ENCODE results near the gene SFSWAP.

Gene SFSWAP

DNA sequence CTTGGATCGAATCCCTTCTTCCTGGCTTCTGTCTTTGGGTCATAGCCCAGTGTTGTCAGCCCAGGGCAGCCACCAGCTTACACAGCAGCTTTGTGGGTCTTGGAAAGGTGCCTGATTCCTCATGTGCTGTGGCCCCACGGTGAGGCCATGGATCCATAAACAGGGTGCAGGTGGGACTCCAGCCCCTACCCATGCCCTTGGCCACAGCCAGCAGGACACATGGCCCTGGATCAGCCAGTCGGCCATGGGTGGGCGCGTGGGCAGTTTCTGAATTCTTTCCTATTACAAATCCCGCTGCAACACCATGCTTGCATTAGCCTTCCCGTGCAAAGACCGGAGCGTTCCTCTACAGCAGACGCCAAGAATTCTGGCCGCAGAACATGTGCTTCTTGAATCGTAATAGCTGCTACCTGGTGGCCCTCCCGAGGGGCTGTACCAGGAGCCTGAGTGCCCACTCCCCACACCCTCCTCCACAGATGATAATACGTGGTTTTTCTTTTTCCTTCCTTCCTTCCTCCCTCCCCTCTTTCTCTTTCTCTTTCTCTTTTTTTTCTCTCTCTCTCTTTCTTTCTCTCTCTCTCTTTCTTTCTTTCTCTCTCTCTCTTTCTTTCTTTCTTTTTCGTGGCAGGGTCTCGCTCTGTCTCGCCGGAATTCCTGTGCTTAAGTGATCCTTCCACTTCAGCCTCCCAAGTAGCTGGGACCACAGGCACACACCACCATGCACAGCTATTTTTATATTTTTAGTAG, 114.4 kb downstream of the SFSWAP start:
- Mint-ChIP-seq H3K27me3 (peaks cover 25% of the 10 kb centered on the region), H3K4me1 (ENCODE audit: low read depth) (peaks cover 5% of the 10 kb centered on the region), H3K4me3 (no peak overlapping the region), H3K9me3 (no peaks in the 10 kb centered on the region), H3K36me3 (ENCODE audit: low read depth) (no peaks in the 10 kb centered on the region), H3K27ac (peak overlapping the region; percentile 26)

- Mint-ChIP-seq H3K4me1 (ENCODE audit: low read depth) (peaks cover 10% of the 10 kb centered on the region), H3K27me3 (peaks cover 29% of the 10 kb centered on the region), H3K36me3 (ENCODE audit: low read depth) (no peaks in the 10 kb centered on the region), H3K9me3 (no peaks in the 10 kb centered on the region), H3K4me3 (no peak overlapping the region), H3K27ac (no peak overlapping the region)
Observed at GRCh38 chr12:131826097-131826928, 115.4 kb downstream of the SFSWAP start.

DNA sequence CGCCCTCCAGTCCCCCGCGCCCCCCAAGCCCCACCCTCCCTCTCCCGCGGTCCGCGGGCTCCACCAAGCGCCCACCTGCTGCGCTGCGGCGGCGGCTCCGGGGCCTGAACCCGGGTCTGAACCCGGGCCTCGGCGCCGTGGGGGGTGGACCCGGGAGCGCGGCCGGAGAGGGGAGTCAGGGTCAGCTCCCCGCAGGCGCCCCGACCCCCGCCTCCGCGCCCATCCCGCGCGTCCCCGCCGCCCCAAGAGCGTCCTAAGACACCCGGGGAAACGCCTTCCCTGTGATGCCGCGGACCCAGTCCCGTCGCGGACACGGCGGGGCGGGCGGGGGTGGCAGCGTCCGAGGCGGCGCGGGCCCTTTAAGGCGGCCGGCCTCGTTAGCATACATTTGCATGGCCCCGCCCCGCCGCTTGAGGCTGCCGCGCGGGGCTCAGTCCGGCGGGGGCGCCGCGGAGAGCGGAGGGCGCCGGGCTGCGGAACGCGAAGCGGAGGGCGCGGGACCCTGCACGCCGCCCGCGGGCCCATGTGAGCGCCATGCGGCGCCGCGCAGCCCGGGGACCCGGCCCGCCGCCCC, 117.2 kb downstream of the SFSWAP start, which contains the start of gene MMP17:
Gene MMP17, plus strand, starts transcription at position 433 of the 574 bp plus-strand sequence. Its CDS starts 102 bp downstream, at position 535.
- H3K36me3 Mint-ChIP-seq (ENCODE audit: low read depth): no peaks in the 10 kb centered on the region
- peak within 1 kb of the TSS; percentile 72 for H3K4me3 Mint-ChIP-seq
- no peaks in the 10 kb centered on the region for H3K9me3 Mint-ChIP-seq
- H3K27me3 Mint-ChIP-seq: peaks cover 34% of the 10 kb centered on the region
- no peak within 1 kb of the TSS for H3K27ac Mint-ChIP-seq
- peaks cover 10% of the 10 kb centered on the region for H3K4me1 Mint-ChIP-seq (ENCODE audit: low read depth)

- Mint-ChIP-seq H3K36me3 (ENCODE audit: low read depth) (no peaks in the 10 kb centered on the region), H3K27ac (no peak overlapping the region), H3K9me3 (no peaks in the 10 kb centered on the region), H3K4me3 (peak overlapping the region; percentile 72), H3K4me1 (ENCODE audit: low read depth) (peaks cover 10% of the 10 kb centered on the region), H3K27me3 (peaks cover 37% of the 10 kb centered on the region)
Observed at GRCh38 chr12:131828671-131829355, 117.9 kb downstream of the SFSWAP start.

GRCh38 chr12:131829356-131829747, 118.5 kb downstream of the SFSWAP start:
- Mint-ChIP-seq H3K4me1 (ENCODE audit: low read depth) (peaks cover 10% of the 10 kb centered on the region), H3K4me3 (peak overlapping the region; percentile 72), H3K36me3 (ENCODE audit: low read depth) (no peaks in the 10 kb centered on the region), H3K9me3 (no peaks in the 10 kb centered on the region), H3K27me3 (peaks cover 37% of the 10 kb centered on the region), H3K27ac (no peak overlapping the region)

GRCh38 chr12:131829791-131830334, 119.0 kb downstream of the SFSWAP start:
- H3K27ac Mint-ChIP-seq: no peak overlapping the region
- H3K4me1 Mint-ChIP-seq (ENCODE audit: low read depth): peaks cover 10% of the 10 kb centered on the region
- H3K27me3 Mint-ChIP-seq: peaks cover 37% of the 10 kb centered on the region
- H3K36me3 Mint-ChIP-seq (ENCODE audit: low read depth): no peaks in the 10 kb centered on the region
- H3K9me3 Mint-ChIP-seq: no peaks in the 10 kb centered on the region
- peak overlapping the region; percentile 72 for H3K4me3 Mint-ChIP-seq

DNA sequence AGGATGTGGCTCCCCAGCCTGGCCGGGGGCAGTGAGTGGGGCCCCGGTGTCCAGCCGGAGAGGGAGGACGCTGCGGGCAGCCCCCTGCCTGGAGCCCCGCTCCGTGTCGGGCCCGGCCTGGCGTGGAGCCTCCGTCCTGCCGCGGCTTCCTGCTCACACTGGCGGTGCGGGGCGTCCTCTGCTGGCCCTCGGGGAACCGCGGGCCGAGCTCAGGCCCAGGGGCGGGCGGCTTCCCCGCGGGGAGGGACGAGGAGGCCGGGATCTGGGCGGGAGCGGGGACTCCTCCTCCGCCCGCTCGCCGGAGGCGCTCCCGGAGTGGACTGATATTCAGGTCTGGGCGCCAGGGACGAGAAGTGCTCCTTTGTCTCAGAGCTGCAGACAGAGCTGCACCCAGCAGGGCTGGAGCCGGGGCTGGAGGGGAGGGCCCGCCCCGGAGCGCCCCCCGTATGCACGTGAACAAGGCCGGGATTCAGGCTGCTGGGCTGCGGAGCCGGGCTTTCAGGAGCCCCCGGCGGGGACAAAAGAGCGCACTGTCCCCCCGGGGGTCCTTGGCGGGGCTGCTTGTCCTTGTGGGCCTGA, 119.5 kb downstream of the SFSWAP start:
- Mint-ChIP-seq H3K9me3 (no peaks in the 10 kb centered on the region), H3K4me3 (no peak overlapping the region), H3K4me1 (ENCODE audit: low read depth) (peaks cover 10% of the 10 kb centered on the region), H3K27ac (no peak overlapping the region), H3K36me3 (ENCODE audit: low read depth) (no peaks in the 10 kb centered on the region), H3K27me3 (peaks cover 33% of the 10 kb centered on the region)

DNA sequence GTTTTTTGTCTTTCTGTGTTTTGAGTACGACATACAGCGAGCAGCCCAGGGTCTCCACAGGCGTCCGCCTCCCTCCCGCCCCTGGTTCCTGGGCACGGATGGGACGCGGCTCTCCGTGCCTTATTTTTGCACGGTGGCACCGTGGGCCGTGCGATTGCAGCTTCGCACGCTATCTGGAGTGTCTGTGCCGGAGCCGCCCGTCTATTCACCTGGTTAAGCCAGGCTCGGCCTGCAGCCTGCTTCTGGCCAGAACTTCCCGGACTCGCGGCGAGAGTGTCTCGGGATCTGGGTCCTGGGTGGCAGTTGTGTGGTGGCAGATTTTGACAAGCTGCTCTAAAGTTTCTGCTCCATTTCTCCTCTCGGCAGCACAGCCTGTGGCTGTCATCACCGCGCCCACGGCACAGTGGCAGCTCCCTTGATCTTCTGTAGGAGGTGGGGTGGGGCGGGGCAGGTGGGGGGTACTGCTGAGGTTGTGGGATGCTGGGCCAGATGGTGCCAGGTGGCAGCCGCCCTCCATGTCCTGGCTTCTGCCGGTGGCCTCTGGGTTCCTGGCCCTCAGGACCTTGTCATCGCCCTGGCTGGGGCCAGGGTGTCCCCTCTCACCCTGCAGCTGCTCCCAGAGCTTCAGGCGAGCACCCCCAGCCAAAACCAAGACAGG, 120.2 kb downstream of the SFSWAP start:
- Mint-ChIP-seq H3K27ac (no peak overlapping the region), H3K9me3 (no peaks in the 10 kb centered on the region), H3K27me3 (peaks cover 30% of the 10 kb centered on the region), H3K4me1 (ENCODE audit: low read depth) (peaks cover 10% of the 10 kb centered on the region), H3K36me3 (ENCODE audit: low read depth) (no peaks in the 10 kb centered on the region), H3K4me3 (peak overlapping the region; percentile 37)

GRCh38 chr12:131831635-131832041, 120.7 kb downstream of the SFSWAP start:
- Mint-ChIP-seq H3K4me1 (ENCODE audit: low read depth) (peaks cover 10% of the 10 kb centered on the region), H3K9me3 (no peaks in the 10 kb centered on the region), H3K4me3 (no peak overlapping the region), H3K36me3 (ENCODE audit: low read depth) (no peaks in the 10 kb centered on the region), H3K27ac (no peak overlapping the region), H3K27me3 (peaks cover 24% of the 10 kb centered on the region)

- Mint-ChIP-seq H3K4me3 (no peak overlapping the region), H3K4me1 (ENCODE audit: low read depth) (peaks cover 10% of the 10 kb centered on the region), H3K9me3 (no peaks in the 10 kb centered on the region), H3K27me3 (peaks cover 18% of the 10 kb centered on the region), H3K36me3 (ENCODE audit: low read depth) (no peaks in the 10 kb centered on the region), H3K27ac (no peak overlapping the region)
Observed at GRCh38 chr12:131832321-131833231, 121.7 kb downstream of the SFSWAP start.

GRCh38 chr12:131833288-131833895, 122.5 kb downstream of the SFSWAP start:
- Mint-ChIP-seq H3K9me3 (no peaks in the 10 kb centered on the region), H3K4me1 (ENCODE audit: low read depth) (peaks cover 10% of the 10 kb centered on the region), H3K27ac (no peak overlapping the region), H3K27me3 (peaks cover 16% of the 10 kb centered on the region), H3K36me3 (ENCODE audit: low read depth) (no peaks in the 10 kb centered on the region), H3K4me3 (no peak overlapping the region)

DNA sequence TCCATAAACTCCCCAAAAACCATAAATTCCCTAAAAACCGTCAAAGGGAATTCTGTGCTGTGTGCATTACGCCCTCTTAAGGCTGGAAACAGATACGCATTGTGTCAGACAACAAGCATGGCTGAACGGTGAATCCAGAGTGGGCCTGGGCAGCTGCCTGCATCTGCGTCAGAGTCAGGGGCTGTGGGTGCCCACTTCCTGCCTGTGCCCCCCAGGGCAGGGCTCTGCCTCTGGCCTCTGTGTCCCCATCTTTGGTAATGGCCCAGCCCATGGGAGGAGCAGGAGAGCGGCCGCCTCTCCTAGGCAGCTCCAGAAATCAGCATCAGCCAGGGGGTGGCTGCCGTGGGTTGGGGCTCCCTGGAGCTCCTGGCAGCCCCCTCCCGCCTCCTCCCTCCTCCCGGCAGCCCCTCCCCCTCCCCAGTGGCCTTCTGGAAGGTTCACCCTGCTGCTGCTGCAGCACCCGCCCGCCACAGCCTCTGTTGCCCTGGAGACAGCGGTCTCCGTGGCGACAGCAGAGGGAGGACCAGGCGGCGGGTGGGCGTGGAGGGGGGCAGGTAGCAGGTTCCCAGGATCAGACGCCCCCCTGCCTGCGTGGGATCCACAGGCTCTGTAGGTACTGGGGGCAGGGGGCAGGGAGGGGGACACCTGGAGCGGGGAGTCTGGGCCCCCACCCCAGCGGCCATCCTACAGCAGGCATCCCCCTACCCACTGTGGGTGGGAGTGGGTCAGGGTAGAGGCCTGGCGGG, 123.2 kb downstream of the SFSWAP start:
- no peak overlapping the region for H3K27ac Mint-ChIP-seq
- H3K36me3 Mint-ChIP-seq (ENCODE audit: low read depth): no peaks in the 10 kb centered on the region
- H3K4me3 Mint-ChIP-seq: no peak overlapping the region
- H3K27me3 Mint-ChIP-seq: peaks cover 16% of the 10 kb centered on the region
- peaks cover 10% of the 10 kb centered on the region for H3K4me1 Mint-ChIP-seq (ENCODE audit: low read depth)
- no peaks in the 10 kb centered on the region for H3K9me3 Mint-ChIP-seq

Measured in stimulated activated naive CD8-positive, alpha-beta T cell treated with anti-CD3 and anti-CD28 coated beads, Interleukin-15, Interleukin-2, amounts not matched to agents 100 ng/mL and 50 ng/mL, for 24 hours (primary cell).